Calu3 (cell line): ENCODE data around the gene RBFOX1. TPM values are rescaled to one million over a fixed set of nuclear protein-coding genes. Genes with fewer than 3 reads are reported as not detected.

ENCODE experiments used
- BruUV-seq: library from RNA; stranded (reverse); fragments of 400-500 nt; replicated peaks from 2 replicates; lab custom pipeline; 2021; lab: Mats Ljungman, UMichigan
- CTCF ChIA-PET: fragments of 300-600 bp; sonication (Branson Sonifier 250); formaldehyde crosslinking; loops from one replicate; lab custom pipeline; 2022; ENCODE audit warnings: antibody characterized with exemption; lab: Charles Lee
- DNase-seq: peaks from one replicate; pipeline ENCODE4 v3.0.0; 2022
- H3K27ac Mint-ChIP-seq: one replicate; pipeline ENCODE4 v1.8.0; 2022; ENCODE audit warnings: mixed read lengths; ENCODE audit not compliant: unreplicated experiment
- H3K27me3 Mint-ChIP-seq: one replicate; pipeline ENCODE4 v1.8.0; 2022; ENCODE audit warnings: mixed read lengths; ENCODE audit not compliant: unreplicated experiment
- H3K36me3 Mint-ChIP-seq: one replicate; pipeline ENCODE4 v1.8.0; 2022; ENCODE audit warnings: mild to moderate bottlenecking, moderate library complexity, mixed read lengths; ENCODE audit not compliant: insufficient read depth, unreplicated experiment
- H3K4me1 Mint-ChIP-seq: one replicate; pipeline ENCODE4 v1.8.0; 2022; ENCODE audit warnings: mild to moderate bottlenecking, low read depth, mixed read lengths; ENCODE audit not compliant: unreplicated experiment
- H3K4me3 Mint-ChIP-seq: one replicate; pipeline ENCODE4 v1.8.0; 2022; ENCODE audit warnings: mild to moderate bottlenecking, low read depth, moderate library complexity, mixed read lengths; ENCODE audit not compliant: unreplicated experiment
- H3K9me3 Mint-ChIP-seq: one replicate; pipeline ENCODE4 v1.8.0; 2022; ENCODE audit warnings: low read depth, mixed read lengths; ENCODE audit not compliant: unreplicated experiment
- CTCF ChIP-seq: fragments of 200-600 bp; IDR thresholded peaks from one replicate; pipeline ENCODE4 v1.8.0; 2022; ENCODE audit warnings: antibody characterized with exemption; ENCODE audit not compliant: unreplicated experiment
- intact Hi-C: fragments of 100-400 bp; cut with micrococcal nuclease; formaldehyde crosslinking; loops from one replicate; pipeline ENCODE4 v1.10.0; 2022; ENCODE audit not compliant: unreplicated experiment
- total RNA-seq: library from RNA; stranded (reverse); gene quantifications from 2 replicates; pipeline ENCODE4 v1.2.3, GENCODE V29; 2022

The RBFOX1 gene
- total RNA-seq, 1 experiment from 2014 or later: not detected

GRCh38 chr16:7583396-7583795 is 250.8 kb downstream of the RBFOX1 start:
- Mint-ChIP-seq H3K4me3 (no peak overlapping the region), H3K27me3 (no peaks in the 10 kb centered on the region), H3K4me1 (no peaks in the 10 kb centered on the region), H3K9me3 (peaks cover 7% of the 10 kb centered on the region), H3K27ac (no peak overlapping the region), H3K36me3 (no peaks in the 10 kb centered on the region)
- BruUV-seq: no TSS peak
- intact Hi-C loops: no loop called here
- no peak for TF ChIP-seq CTCF
- CTCF ChIA-PET: no interaction called here
- DNase-seq: no peak

GRCh38 chr16:7584561-7584960 is 251.9 kb downstream of the RBFOX1 start:
- Mint-ChIP-seq H3K36me3 (no peaks in the 10 kb centered on the region), H3K27ac (no peak overlapping the region), H3K4me1 (no peaks in the 10 kb centered on the region), H3K27me3 (no peaks in the 10 kb centered on the region), H3K4me3 (no peak overlapping the region), H3K9me3 (peaks cover 3% of the 10 kb centered on the region)
- CTCF ChIA-PET: no interaction called here
- intact Hi-C loops: no loop called here
- BruUV-seq: no TSS peak
- DNase-seq: no peak
- no peak for TF ChIP-seq CTCF

- Mint-ChIP-seq H3K36me3 (no peaks in the 10 kb centered on the region), H3K27me3 (no peaks in the 10 kb centered on the region), H3K9me3 (peaks cover 2% of the 10 kb centered on the region), H3K4me1 (no peaks in the 10 kb centered on the region), H3K27ac (no peak overlapping the region), H3K4me3 (no peak overlapping the region)
- intact Hi-C loops: no loop called here
- CTCF ChIA-PET: no interaction called here
- no peak for TF ChIP-seq CTCF
- no peak for DNase-seq
- no TSS peak for BruUV-seq
Observed at GRCh38 chr16:7585705-7586104, 253.1 kb downstream of the RBFOX1 start.

GRCh38 chr16:7590934-7591333 is 258.3 kb downstream of the RBFOX1 start:
- no peak for TF ChIP-seq CTCF
- Mint-ChIP-seq H3K36me3 (no peaks in the 10 kb centered on the region), H3K27ac (no peak overlapping the region), H3K9me3 (peaks cover 2% of the 10 kb centered on the region), H3K4me1 (no peaks in the 10 kb centered on the region), H3K4me3 (no peak overlapping the region), H3K27me3 (no peaks in the 10 kb centered on the region)
- no peak for DNase-seq
- intact Hi-C loops: no loop called here
- BruUV-seq: no TSS peak
- CTCF ChIA-PET: no interaction called here
